NCI-H1092 treated with DMSO at 0.1 percent for 48 hours (cell line): ENCODE measurements around the gene ABCF1.

Experiments used
- DNase-seq: peaks from one replicate; lab custom pipeline; 2025; lab: John Stamatoyannopoulos, UW

ABCF1 gene

DNA sequence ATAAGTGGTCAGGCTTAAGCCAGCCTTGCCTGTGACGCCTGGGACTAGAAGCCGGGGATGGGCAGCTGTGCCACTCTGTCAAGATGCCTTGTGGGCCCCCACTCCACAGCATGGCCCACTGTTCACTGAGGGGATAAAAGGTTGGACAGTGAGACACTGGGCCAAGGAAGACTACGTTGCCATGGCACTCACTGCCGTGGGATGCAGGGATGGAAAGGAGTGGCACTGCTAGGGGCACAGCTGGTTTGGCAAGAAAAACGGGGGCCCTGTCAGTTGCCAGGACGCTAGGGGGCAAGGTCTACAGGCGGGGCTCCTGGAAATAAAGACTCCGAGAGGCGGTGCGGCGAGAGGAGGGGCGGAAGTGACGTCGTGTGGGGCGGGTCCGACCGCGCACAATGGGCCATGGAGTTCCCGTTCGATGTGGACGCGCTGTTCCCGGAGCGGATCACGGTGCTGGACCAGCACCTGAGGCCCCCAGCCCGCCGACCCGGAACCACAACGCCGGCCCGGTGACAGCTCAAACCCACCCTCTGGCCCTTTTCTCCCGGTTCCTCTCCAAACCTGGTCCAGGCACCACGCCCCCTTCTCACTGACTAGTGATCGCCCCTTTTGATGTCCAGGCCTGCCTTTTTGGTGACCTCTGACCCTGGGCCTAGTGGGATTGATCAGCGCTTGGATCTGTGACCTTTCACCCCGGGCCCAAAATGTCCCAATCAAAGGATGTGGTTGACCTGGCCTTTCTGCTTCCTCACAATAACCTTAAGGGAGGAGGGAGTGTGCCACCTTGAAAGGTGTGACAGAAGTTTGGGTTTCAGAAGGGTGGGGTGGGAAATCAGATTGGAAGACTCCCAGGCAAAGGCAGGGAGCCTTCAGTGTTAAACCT, 55.5 kb downstream of the ABCF1 start, which contains the start of gene ATAT1:
TSS of gene ATAT1 (plus strand) at position 391 of the 883 bp plus-strand sequence.
- DNase-seq: peak; percentile 56

DNA sequence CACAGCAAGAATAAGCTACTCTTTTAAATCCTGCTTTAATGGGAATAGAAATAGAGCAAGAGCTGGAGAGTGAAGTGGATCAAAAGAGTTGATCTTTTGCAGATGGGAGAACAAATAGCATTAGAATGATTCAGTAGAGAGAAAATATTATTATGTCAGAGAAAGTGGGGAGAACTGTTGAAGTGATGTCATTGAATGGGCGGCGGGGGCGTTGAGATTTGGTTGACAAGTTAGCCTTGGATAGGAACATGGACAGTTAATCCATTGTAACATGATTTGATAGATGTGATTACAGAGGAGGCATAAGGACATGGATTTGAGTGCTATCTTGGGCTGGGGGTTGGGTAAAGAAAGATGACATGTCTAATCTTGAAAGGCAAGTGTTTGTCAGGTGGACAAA, 64.6 kb downstream of the ABCF1 start:
- no peak for DNase-seq

DNA sequence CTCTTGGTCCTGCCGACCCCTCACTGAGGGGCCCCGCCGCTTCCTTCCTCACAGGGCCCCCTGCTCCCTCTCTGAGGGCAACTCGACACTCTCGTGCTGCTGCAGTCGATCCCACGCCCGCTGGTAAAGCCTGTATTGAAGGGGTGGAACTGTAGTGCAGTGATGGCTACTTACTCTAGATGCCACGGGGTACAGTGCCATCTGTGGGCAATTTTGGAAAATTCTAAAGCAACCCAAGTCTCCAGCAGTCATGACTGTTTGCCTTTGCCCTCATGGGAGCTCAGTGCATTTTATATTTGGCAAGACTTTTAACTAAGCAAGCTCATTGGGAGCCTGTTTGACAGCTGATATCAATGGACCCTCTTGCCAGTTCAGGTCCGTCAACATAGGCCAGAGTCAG, 69.2 kb downstream of the ABCF1 start:
- DNase-seq: no peak

DNA sequence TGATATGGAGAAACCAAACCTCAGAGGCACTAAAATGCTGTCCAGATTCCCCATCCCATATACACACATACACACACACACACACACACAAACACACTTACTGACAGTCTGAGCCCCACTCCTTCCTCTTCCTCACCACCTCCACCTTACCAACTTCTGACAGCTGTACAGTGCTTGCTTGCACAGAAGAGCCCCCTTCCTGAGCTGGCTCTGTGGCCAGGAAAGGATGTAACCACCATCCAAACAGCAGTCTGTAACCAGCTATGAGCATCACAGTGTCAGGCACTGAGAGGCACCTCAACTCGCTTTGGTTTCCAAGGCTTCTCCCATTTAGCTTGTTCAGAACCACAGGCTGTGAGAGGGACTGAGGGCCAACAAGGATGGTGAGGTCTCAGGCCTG, 69.8 kb downstream of the ABCF1 start:
- no peak for DNase-seq
